Neural progenitor cell (in vitro differentiated cells): ENCODE data around the gene HOXC13. TPM values are rescaled to one million over a fixed set of nuclear protein-coding genes. Genes with fewer than 3 reads are reported as not detected.
A peak's percentile ranks its signal among the peaks of the same experiment; 100 is the strongest.

Experiments used
- DNase-seq: peaks from one replicate; pipeline ENCODE4 v3.0.0-alpha.2; 2016; ENCODE audit warnings: low spot score
- H2AFZ ChIP-seq: fragments of 200-600 bp; sonication (generic); replicated peaks from 2 replicates; pipeline ENCODE4 v1.6.1; 2016; ENCODE audit warnings: antibody characterized with exemption
- H3F3A ChIP-seq: fragments of 200-600 bp; sonication (generic); 2 replicates; pipeline ENCODE4 v1.6.1; 2016; ENCODE audit warnings: antibody characterized with exemption, low read depth
- H3K27ac ChIP-seq: fragments of 200-600 bp; sonication (generic); 2 replicates; pipeline ENCODE4 v1.5.1; 2016; ENCODE audit warnings: mild to moderate bottlenecking
- H3K27me3 ChIP-seq: fragments of 200-600 bp; sonication (generic); 2 replicates; pipeline ENCODE4 v1.6.1; 2016; ENCODE audit warnings: mild to moderate bottlenecking, moderate library complexity
- H3K36me3 ChIP-seq: fragments of 200-600 bp; sonication (generic); 2 replicates; pipeline ENCODE4 v1.5.1; 2016
- H3K4me1 ChIP-seq: fragments of 200-600 bp; sonication (generic); 2 replicates; pipeline ENCODE4 v1.6.1; 2016; ENCODE audit warnings: mixed run types
- H3K4me2 ChIP-seq: fragments of 200-600 bp; sonication (generic); 2 replicates; pipeline ENCODE4 v1.6.1; 2016
- H3K4me3 ChIP-seq: fragments of 200-600 bp; sonication (generic); 2 replicates; pipeline ENCODE4 v1.5.1; 2016
- H3K79me2 ChIP-seq: fragments of 200-600 bp; sonication (generic); 2 replicates; pipeline ENCODE4 v1.6.1; 2016; ENCODE audit warnings: low read depth
- H3K9ac ChIP-seq: fragments of 200-600 bp; sonication (generic); 2 replicates; pipeline ENCODE4 v1.6.1; 2016
- H3K9me3 ChIP-seq: fragments of 200-600 bp; sonication (generic); 2 replicates; pipeline ENCODE4 v1.5.1; 2016; ENCODE audit warnings: low read depth
- H4K20me1 ChIP-seq: fragments of 200-600 bp; sonication (generic); 2 replicates; pipeline ENCODE4 v1.6.1; 2016; ENCODE audit warnings: low read depth
- H3K27ac Mint-ChIP-seq: 3 replicates; pipeline ENCODE4 v1.8.0; 2021; ENCODE audit warnings: mixed read lengths
- H3K27me3 Mint-ChIP-seq: 2 replicates; pipeline ENCODE4 v1.8.0; 2022; ENCODE audit warnings: low read depth, mild to moderate bottlenecking, inconsistent platforms, moderate library complexity, mixed read lengths; ENCODE audit not compliant: insufficient read depth
- H3K36me3 Mint-ChIP-seq: 3 replicates; pipeline ENCODE4 v1.8.0; 2021; ENCODE audit warnings: mixed read lengths
- H3K4me1 Mint-ChIP-seq: 3 replicates; pipeline ENCODE4 v1.8.0; 2021; ENCODE audit warnings: mixed read lengths
- H3K4me3 Mint-ChIP-seq: 3 replicates; pipeline ENCODE4 v1.8.0; 2021; ENCODE audit warnings: mild to moderate bottlenecking, moderate library complexity, mixed read lengths
- H3K9me3 Mint-ChIP-seq: 3 replicates; pipeline ENCODE4 v1.8.0; 2020; ENCODE audit warnings: mixed read lengths
- CTCF ChIP-seq: fragments of 200-600 bp; sonication (generic); IDR thresholded peaks from 2 replicates; pipeline ENCODE4 v1.5.1; 2017; ENCODE audit warnings: antibody characterized with exemption, mild to moderate bottlenecking
- EZH2 ChIP-seq: fragments of 200-600 bp; sonication (generic); IDR thresholded peaks from 2 replicates; pipeline ENCODE4 v1.6.1; 2017; ENCODE audit warnings: antibody characterized with exemption, mild to moderate bottlenecking, moderate library complexity
- EZH2phosphoT487 ChIP-seq: fragments of 200-600 bp; sonication (generic); IDR thresholded peaks from 2 replicates; pipeline ENCODE4 v1.6.1; 2017; ENCODE audit warnings: antibody characterized with exemption
- total RNA-seq: library from RNA; depleted of rRNA; stranded (reverse); fragments of >200 nt; gene quantifications from 2 replicates; pipeline ENCODE4 v1.2.3, GENCODE V29; 2015; ENCODE audit warnings: low replicate concordance

HOXC13 gene
- total RNA-seq, 1 donor from 2014 or later: not detected

- H3K4me1 ChIP-seq: no peaks in the 10 kb centered on the region
- no peaks in the 10 kb centered on the region for H3K9me3 ChIP-seq
- H3K9me3 Mint-ChIP-seq: peaks cover 6% of the 10 kb centered on the region
- no peak overlapping the region for H3K4me3 Mint-ChIP-seq
- H3F3A ChIP-seq: no peaks in the 10 kb centered on the region
- H3K27me3 ChIP-seq: peaks cover 100% of the 10 kb centered on the region
- no peak overlapping the region for H3K27ac Mint-ChIP-seq
- H3K27ac ChIP-seq: no peak overlapping the region
- H4K20me1 ChIP-seq: peaks cover 82% of the 10 kb centered on the region
- no peaks in the 10 kb centered on the region for H3K79me2 ChIP-seq
- H3K4me3 ChIP-seq: no peak overlapping the region
- no peaks in the 10 kb centered on the region for H3K36me3 ChIP-seq
- TF ChIP-seq EZH2phosphoT487 (peak; percentile 82), CTCF (no peak), EZH2 (peak; percentile 88)
- H3K36me3 Mint-ChIP-seq: no peaks in the 10 kb centered on the region
- H2AFZ ChIP-seq: no peak overlapping the region
- H3K4me1 Mint-ChIP-seq: no peaks in the 10 kb centered on the region
- H3K9ac ChIP-seq: no peak overlapping the region
- no peak for DNase-seq
- no peak overlapping the region for H3K4me2 ChIP-seq
- peaks cover 99% of the 10 kb centered on the region for H3K27me3 Mint-ChIP-seq
Measured at GRCh38 chr12:53983950-53984572, 45.4 kb downstream of the HOXC13 start.

- H3K27ac Mint-ChIP-seq: no peak within 1 kb of the TSS
- Histone ChIP-seq H3F3A (no peaks in the 10 kb centered on the region), H3K4me1 (no peaks in the 10 kb centered on the region), H3K4me3 (no peak within 1 kb of the TSS), H3K36me3 (no peaks in the 10 kb centered on the region), H3K9ac (no peak within 1 kb of the TSS), H4K20me1 (peaks cover 86% of the 10 kb centered on the region), H3K27me3 (peaks cover 100% of the 10 kb centered on the region), H3K4me2 (no peak within 1 kb of the TSS), H2AFZ (no peak within 1 kb of the TSS), H3K9me3 (no peaks in the 10 kb centered on the region), H3K79me2 (no peaks in the 10 kb centered on the region), H3K27ac (no peak within 1 kb of the TSS)
- H3K9me3 Mint-ChIP-seq: peaks cover 9% of the 10 kb centered on the region
- H3K4me1 Mint-ChIP-seq: no peaks in the 10 kb centered on the region
- TF ChIP-seq EZH2 (no peak), CTCF (peak; percentile 55)
- no peak within 1 kb of the TSS for H3K4me3 Mint-ChIP-seq
- H3K36me3 Mint-ChIP-seq: no peaks in the 10 kb centered on the region
- peak; percentile 73 for DNase-seq
- H3K27me3 Mint-ChIP-seq: peaks cover 99% of the 10 kb centered on the region
Measured at GRCh38 chr12:53984901-53985691, 46.5 kb downstream of the HOXC13 start, which contains the start of gene HOXC10. TSS of gene HOXC10 (plus strand) at chr12:53985146. CDS start at chr12:53985260, 114 bp downstream.

GRCh38 chr12:53985692-53985993, 47.0 kb downstream of the HOXC13 start:
- TF ChIP-seq EZH2phosphoT487 (no peak), CTCF (no peak), EZH2 (no peak)
- H3K4me3 ChIP-seq: no peak overlapping the region
- H3K4me1 ChIP-seq: no peaks in the 10 kb centered on the region

More at GRCh38 chr12:53985692-53985993, 47.0 kb downstream of the HOXC13 start:
- H3K36me3 ChIP-seq: no peaks in the 10 kb centered on the region
- H3K36me3 Mint-ChIP-seq: no peaks in the 10 kb centered on the region
- no peak for DNase-seq
- peaks cover 100% of the 10 kb centered on the region for H3K27me3 ChIP-seq
- H3K9me3 ChIP-seq: no peaks in the 10 kb centered on the region
- H3K27ac ChIP-seq: no peak overlapping the region
- no peak overlapping the region for H3K4me3 Mint-ChIP-seq
- no peak overlapping the region for H3K27ac Mint-ChIP-seq
- H3K4me1 Mint-ChIP-seq: no peaks in the 10 kb centered on the region
- peaks cover 9% of the 10 kb centered on the region for H3K9me3 Mint-ChIP-seq
- peaks cover 99% of the 10 kb centered on the region for H3K27me3 Mint-ChIP-seq
- H2AFZ ChIP-seq: no peak overlapping the region
- no peak overlapping the region for H3K9ac ChIP-seq
- no peaks in the 10 kb centered on the region for H3F3A ChIP-seq
- no peaks in the 10 kb centered on the region for H3K79me2 ChIP-seq
- no peak overlapping the region for H3K4me2 ChIP-seq
- peaks cover 86% of the 10 kb centered on the region for H4K20me1 ChIP-seq
